GM23248 (cell line): Measurements from ENCODE around the gene PNMA6F.
"Not testable (repeated sequence)": the region's sequence is repeated elsewhere in the genome, so short reads cannot be mapped to it uniquely, and the experiment has no call there.

ENCODE experiments used
- EZH2 ChIP-seq: fragments of 200-600 bp; sonication (generic); IDR thresholded peaks from 2 replicates; pipeline ENCODE4 v1.6.1; 2018; ENCODE audit warnings: antibody characterized with exemption, mild to moderate bottlenecking; ENCODE audit not compliant: insufficient read depth, poor library complexity, severe bottlenecking
- EZH2phosphoT487 ChIP-seq: fragments of 200-600 bp; sonication (generic); IDR thresholded peaks from 2 replicates; pipeline ENCODE4 v1.6.1; 2018; ENCODE audit warnings: antibody characterized with exemption, moderate library complexity, mild to moderate bottlenecking, low read depth; ENCODE audit not compliant: insufficient read depth

DNA sequence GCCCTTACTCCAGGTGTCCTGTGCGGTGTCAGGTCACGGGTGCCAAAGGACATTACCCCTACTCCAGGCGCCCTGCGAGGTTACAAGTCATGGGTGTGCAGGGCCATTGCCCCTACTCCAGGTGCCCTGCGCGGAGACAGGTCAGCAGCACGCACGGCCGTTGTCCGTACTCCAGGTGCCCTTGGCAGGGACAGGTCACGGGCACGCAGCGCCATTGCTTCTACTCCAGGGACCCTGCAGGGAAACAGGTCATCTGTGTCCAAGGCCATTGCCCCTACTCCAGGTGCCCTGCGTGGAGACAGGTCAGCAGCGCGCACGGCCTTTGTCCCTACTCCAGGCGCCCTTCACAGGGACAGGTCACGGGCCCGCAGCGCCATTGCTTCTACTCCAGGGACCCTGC is 49.0 kb downstream of the PNMA6F start:
- not testable (repeated sequence) for TF ChIP-seq EZH2, EZH2phosphoT487
